Thymus (tissue), 11 donors: ENCODE data around the gene TPRX2. TPM values are rescaled to one million over a fixed set of nuclear protein-coding genes. Genes with fewer than 3 reads are reported as not detected.

Experiments used
- DNase-seq, 9 donors: peaks; one replicate each; pipeline ENCODE4 v3.0.0-alpha.2; 2013; ENCODE audit warnings: low spot score in 9 of 9, low read depth in 6 of 9, missing footprints in 1 of 9
- H3K27ac ChIP-seq, 2 donors: one replicate each; pipeline ENCODE4 v1.5.1; 2013; ENCODE audit warnings: control low read depth in 1 of 2, low read depth in 1 of 2, low read length in 1 of 2, mild to moderate bottlenecking in 1 of 2, moderate library complexity in 1 of 2
- H3K27me3 ChIP-seq, 2 donors: one replicate each; pipeline ENCODE4 v1.5.1; 2013; ENCODE audit warnings: low read length in 1 of 2; ENCODE audit not compliant: control insufficient read depth in 2 of 2, insufficient read depth in 1 of 2
- H3K36me3 ChIP-seq, 2 donors: one replicate each; pipeline ENCODE4 v1.5.1; 2013; ENCODE audit warnings: low read length in 1 of 2, mild to moderate bottlenecking in 1 of 2, moderate library complexity in 1 of 2; ENCODE audit not compliant: control insufficient read depth in 2 of 2, insufficient read depth in 2 of 2
- H3K4me1 ChIP-seq, 2 donors: one replicate each; pipeline ENCODE4 v1.5.1; 2013; ENCODE audit warnings: low read length in 2 of 2; ENCODE audit not compliant: control insufficient read depth in 2 of 2, insufficient read depth in 2 of 2
- H3K4me3 ChIP-seq, 2 donors: one replicate each; pipeline ENCODE4 v1.5.1; 2013; ENCODE audit warnings: low read length in 2 of 2, control low read depth in 1 of 2, mild to moderate bottlenecking in 1 of 2
- H3K9me3 ChIP-seq, 2 donors: one replicate each; pipeline ENCODE4 v1.5.1; 2013; ENCODE audit warnings: low read length in 1 of 2, mild to moderate bottlenecking in 1 of 2; ENCODE audit not compliant: control insufficient read depth in 2 of 2, insufficient read depth in 1 of 2
- WGBS: extraction: QIAGEN DNeasy Blood & Tissue Kit; methylation state at CpG from one replicate; pipeline ENCODE4 v1.1.7; 2013; 5-methylcytosine and 5-hydroxymethylcytosine counted together
- polyA plus RNA-seq: library from polyadenylated mRNA; stranded (reverse); fragments of 200-250 nt; gene quantifications from one replicate; pipeline ENCODE4 v1.2.3, GENCODE V29; 2013
- total RNA-seq: library from RNA; stranded (reverse); fragments of 120-200 nt; gene quantifications from one replicate; pipeline ENCODE4 v1.2.4, GENCODE V29; 2013
- donor health status: healthy.

TPRX2 gene
- total and polyA plus RNA-seq, 2 donors = not detected

- no peak overlapping the region for H3K4me3 ChIP-seq
- H3K36me3 ChIP-seq = no peaks in the 10 kb centered on the region
- 93% methylated on average over 3 of the region's 3 CpGs for WGBS
- no peaks in the 10 kb centered on the region for H3K9me3 ChIP-seq
- no peak overlapping the region for H3K27ac ChIP-seq
- no peaks in the 10 kb centered on the region for H3K27me3 ChIP-seq
- no peak for DNase-seq
- H3K4me1 ChIP-seq = no peaks in the 10 kb centered on the region
Measured at GRCh38 chr19:47882890-47883289, 23.9 kb downstream of the TPRX2 start.

GRCh38 chr19:47885067-47885463 lies 26.0 kb downstream of the TPRX2 start:
- no peak for DNase-seq
- Histone ChIP-seq H3K4me1 (no peaks in the 10 kb centered on the region), H3K27me3 (no peaks in the 10 kb centered on the region), H3K36me3 (no peaks in the 10 kb centered on the region), H3K4me3 (no peak overlapping the region), H3K27ac (no peak overlapping the region), H3K9me3 (no peaks in the 10 kb centered on the region)
- WGBS = 90% methylated on average over 5 of the region's 5 CpGs

GRCh38 chr19:47886010-47886559 lies 27.1 kb downstream of the TPRX2 start, which contains the start of gene SULT2A1:
SULT2A1 (minus strand) TSS chr19:47886315; CDS start chr19:47886257, 58 bp downstream.
- no peak for DNase-seq
- H3K27me3 ChIP-seq = no peaks in the 10 kb centered on the region
- H3K4me3 ChIP-seq = no peak within 1 kb of the TSS
- H3K36me3 ChIP-seq = no peaks in the 10 kb centered on the region
- H3K4me1 ChIP-seq = no peaks in the 10 kb centered on the region
- 78% methylated on average over 12 of the region's 12 CpGs for WGBS
- no peaks in the 10 kb centered on the region for H3K9me3 ChIP-seq
- no peak within 1 kb of the TSS for H3K27ac ChIP-seq

- Histone ChIP-seq H3K4me1 (no peaks in the 10 kb centered on the region), H3K9me3 (no peaks in the 10 kb centered on the region), H3K27ac (no peak overlapping the region), H3K4me3 (no peak overlapping the region), H3K27me3 (no peaks in the 10 kb centered on the region), H3K36me3 (no peaks in the 10 kb centered on the region)
- DNase-seq = no peak
- WGBS = 64% methylated on average over 7 of the region's 7 CpGs
Measured at GRCh38 chr19:47890865-47891621, 32.0 kb downstream of the TPRX2 start.

GRCh38 chr19:47891622-47891922 lies 32.5 kb downstream of the TPRX2 start:
- Histone ChIP-seq H3K27me3 (no peaks in the 10 kb centered on the region), H3K9me3 (no peaks in the 10 kb centered on the region), H3K4me3 (no peak overlapping the region), H3K27ac (no peak overlapping the region), H3K36me3 (no peaks in the 10 kb centered on the region), H3K4me1 (no peaks in the 10 kb centered on the region)
- 83% methylated on average over 2 of the region's 2 CpGs for WGBS
- DNase-seq = no peak

GRCh38 chr19:47891923-47892666 lies 33.1 kb downstream of the TPRX2 start:
- no peaks in the 10 kb centered on the region for H3K9me3 ChIP-seq
- no peaks in the 10 kb centered on the region for H3K4me1 ChIP-seq
- DNase-seq = no peak
- no peaks in the 10 kb centered on the region for H3K36me3 ChIP-seq
- 70% methylated on average over 7 of the region's 7 CpGs for WGBS
- H3K27ac ChIP-seq = no peak overlapping the region
- no peaks in the 10 kb centered on the region for H3K27me3 ChIP-seq
- no peak overlapping the region for H3K4me3 ChIP-seq

- H3K27ac ChIP-seq = no peak overlapping the region
- no peak overlapping the region for H3K4me3 ChIP-seq
- no peaks in the 10 kb centered on the region for H3K4me1 ChIP-seq
- DNase-seq = no peak
- H3K9me3 ChIP-seq = no peaks in the 10 kb centered on the region
- H3K27me3 ChIP-seq = no peaks in the 10 kb centered on the region
- H3K36me3 ChIP-seq = no peaks in the 10 kb centered on the region
- WGBS = 97% methylated on average over 5 of the region's 5 CpGs
Measured at GRCh38 chr19:47895165-47895782, 36.2 kb downstream of the TPRX2 start.

GRCh38 chr19:47896019-47896418 lies 37.0 kb downstream of the TPRX2 start:
- no peak for DNase-seq
- H3K4me3 ChIP-seq = no peak overlapping the region
- WGBS = 74% methylated on average over 4 of the region's 4 CpGs

GRCh38 chr19:47896773-47897172 lies 37.7 kb downstream of the TPRX2 start:
- Histone ChIP-seq H3K36me3 (no peaks in the 10 kb centered on the region), H3K27me3 (no peaks in the 10 kb centered on the region), H3K4me1 (no peaks in the 10 kb centered on the region), H3K9me3 (no peaks in the 10 kb centered on the region), H3K4me3 (no peak overlapping the region), H3K27ac (no peak overlapping the region)
- no peak for DNase-seq
- 94% methylated on average over 5 of the region's 5 CpGs for WGBS

More at GRCh38 chr19:47896019-47896418, 37.0 kb downstream of the TPRX2 start:
- H3K36me3 ChIP-seq = no peaks in the 10 kb centered on the region
- H3K27me3 ChIP-seq = no peaks in the 10 kb centered on the region
- H3K27ac ChIP-seq = no peak overlapping the region
- H3K9me3 ChIP-seq = no peaks in the 10 kb centered on the region
- no peaks in the 10 kb centered on the region for H3K4me1 ChIP-seq
